Epithelial cell of esophagus (primary cell): ENCODE measurements around the gene SYPL1.

Experiments
- DNase-seq: peaks from one replicate; pipeline ENCODE4 v3.0.0; 2010; ENCODE audit warnings: low read depth
- H3K4me3 ChIP-seq: 2 replicates; pipeline ENCODE4 v1.5.1; 2011; ENCODE audit warnings: mild to moderate bottlenecking, low read length, control low read depth
- TF ChIP-seq, protein P1 (sequence below): IDR thresholded peaks from 2 replicates; pipeline ENCODE4 v1.5.1; 2011; ENCODE audit warnings: low read depth, mild to moderate bottlenecking, low read length, control low read depth, inconsistent platforms; ENCODE audit not compliant: insufficient read depth; ENCODE audit errors: missing control alignments

The SYPL1 gene

GRCh38 chr7:106083717-106084116 is 28.4 kb downstream of the SYPL1 start:
- TF ChIP-seq, protein P1, sequence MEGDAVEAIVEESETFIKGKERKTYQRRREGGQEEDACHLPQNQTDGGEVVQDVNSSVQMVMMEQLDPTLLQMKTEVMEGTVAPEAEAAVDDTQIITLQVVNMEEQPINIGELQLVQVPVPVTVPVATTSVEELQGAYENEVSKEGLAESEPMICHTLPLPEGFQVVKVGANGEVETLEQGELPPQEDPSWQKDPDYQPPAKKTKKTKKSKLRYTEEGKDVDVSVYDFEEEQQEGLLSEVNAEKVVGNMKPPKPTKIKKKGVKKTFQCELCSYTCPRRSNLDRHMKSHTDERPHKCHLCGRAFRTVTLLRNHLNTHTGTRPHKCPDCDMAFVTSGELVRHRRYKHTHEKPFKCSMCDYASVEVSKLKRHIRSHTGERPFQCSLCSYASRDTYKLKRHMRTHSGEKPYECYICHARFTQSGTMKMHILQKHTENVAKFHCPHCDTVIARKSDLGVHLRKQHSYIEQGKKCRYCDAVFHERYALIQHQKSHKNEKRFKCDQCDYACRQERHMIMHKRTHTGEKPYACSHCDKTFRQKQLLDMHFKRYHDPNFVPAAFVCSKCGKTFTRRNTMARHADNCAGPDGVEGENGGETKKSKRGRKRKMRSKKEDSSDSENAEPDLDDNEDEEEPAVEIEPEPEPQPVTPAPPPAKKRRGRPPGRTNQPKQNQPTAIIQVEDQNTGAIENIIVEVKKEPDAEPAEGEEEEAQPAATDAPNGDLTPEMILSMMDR, result no peak
- no peak overlapping the region for H3K4me3 ChIP-seq
- DNase-seq, result no peak

GRCh38 chr7:106082087-106082854 is 29.8 kb downstream of the SYPL1 start:
- no peak overlapping the region for H3K4me3 ChIP-seq
- no peak for DNase-seq
- TF ChIP-seq, protein P1, result no peak

GRCh38 chr7:106080300-106080987 is 31.7 kb downstream of the SYPL1 start:
- TF ChIP-seq, protein P1, result no peak
- no peak for DNase-seq
- no peak overlapping the region for H3K4me3 ChIP-seq

GRCh38 chr7:106076537-106076936 is 35.6 kb downstream of the SYPL1 start:
- TF ChIP-seq, protein P1, result no peak
- H3K4me3 ChIP-seq, result no peak overlapping the region
- no peak for DNase-seq

DNA sequence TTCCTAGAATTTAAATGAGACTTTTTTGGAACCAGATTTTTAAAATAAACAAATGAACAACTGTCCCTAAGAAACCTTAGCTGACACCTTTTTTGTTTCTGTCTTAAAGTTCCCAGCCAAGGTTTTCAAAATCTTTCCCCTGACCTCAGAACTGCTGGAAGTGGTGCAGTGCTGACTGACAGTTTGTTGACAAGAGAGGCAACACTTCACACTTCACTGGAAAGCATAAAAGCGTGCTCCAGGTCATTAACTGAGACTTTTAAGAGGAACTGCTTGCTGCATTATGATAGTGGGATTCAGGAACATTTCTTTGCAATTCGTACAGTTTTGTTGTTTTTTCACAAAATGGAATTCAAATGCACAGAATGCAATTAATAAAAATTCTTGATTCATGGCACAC is 36.2 kb downstream of the SYPL1 start:
- DNase-seq, result no peak
- no peak overlapping the region for H3K4me3 ChIP-seq
- TF ChIP-seq, protein P1, result no peak

DNA sequence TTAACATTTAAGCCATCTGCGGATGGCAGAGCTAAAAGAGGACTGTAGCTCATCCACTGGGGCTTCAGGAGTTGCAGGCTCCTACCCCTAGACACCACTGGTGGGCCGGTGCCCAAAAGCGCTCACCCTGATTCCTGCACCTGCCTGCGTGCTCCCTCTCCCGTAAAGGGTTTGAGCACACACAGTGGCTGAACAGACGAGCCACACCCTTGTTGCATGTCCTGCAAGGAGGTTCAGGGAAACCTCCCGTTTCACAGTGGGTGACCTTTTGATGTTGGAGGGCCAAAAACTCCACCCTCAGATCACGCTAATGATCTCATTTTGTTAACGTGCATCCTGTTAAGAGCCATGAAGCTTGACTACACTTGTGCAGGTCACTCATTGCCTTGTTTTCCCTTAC is 37.9 kb downstream of the SYPL1 start:
- H3K4me3 ChIP-seq, result no peak overlapping the region
- TF ChIP-seq, protein P1, result no peak
- DNase-seq, result no peak

GRCh38 chr7:106073701-106074100 is 38.4 kb downstream of the SYPL1 start:
- no peak overlapping the region for H3K4me3 ChIP-seq
- DNase-seq, result no peak
- TF ChIP-seq, protein P1, result no peak
